ENCODE results near the gene CACNG4.

Gene CACNG4

GRCh38 chr17:67051155-67051538 lies 86.6 kb downstream of the CACNG4 start:
- H3K9ac ChIP-seq (ENCODE audit: low read depth, low read length) = no peak overlapping the region
- H3K9me3 ChIP-seq (ENCODE audit: insufficient read depth, low read length, severe bottlenecking) = peaks cover 21% of the 10 kb centered on the region
- no peaks in the 10 kb centered on the region for H4K20me1 ChIP-seq (ENCODE audit: insufficient read depth, low read length)
- no peak overlapping the region for H2AFZ ChIP-seq (ENCODE audit: low read depth, low read length)
- no peaks in the 10 kb centered on the region for H3K4me1 ChIP-seq (ENCODE audit: insufficient read depth, low read length)
- H3K27me3 ChIP-seq (ENCODE audit: insufficient read depth, low read length, poor library complexity) = no peaks in the 10 kb centered on the region
- TF ChIP-seq, protein P1, sequence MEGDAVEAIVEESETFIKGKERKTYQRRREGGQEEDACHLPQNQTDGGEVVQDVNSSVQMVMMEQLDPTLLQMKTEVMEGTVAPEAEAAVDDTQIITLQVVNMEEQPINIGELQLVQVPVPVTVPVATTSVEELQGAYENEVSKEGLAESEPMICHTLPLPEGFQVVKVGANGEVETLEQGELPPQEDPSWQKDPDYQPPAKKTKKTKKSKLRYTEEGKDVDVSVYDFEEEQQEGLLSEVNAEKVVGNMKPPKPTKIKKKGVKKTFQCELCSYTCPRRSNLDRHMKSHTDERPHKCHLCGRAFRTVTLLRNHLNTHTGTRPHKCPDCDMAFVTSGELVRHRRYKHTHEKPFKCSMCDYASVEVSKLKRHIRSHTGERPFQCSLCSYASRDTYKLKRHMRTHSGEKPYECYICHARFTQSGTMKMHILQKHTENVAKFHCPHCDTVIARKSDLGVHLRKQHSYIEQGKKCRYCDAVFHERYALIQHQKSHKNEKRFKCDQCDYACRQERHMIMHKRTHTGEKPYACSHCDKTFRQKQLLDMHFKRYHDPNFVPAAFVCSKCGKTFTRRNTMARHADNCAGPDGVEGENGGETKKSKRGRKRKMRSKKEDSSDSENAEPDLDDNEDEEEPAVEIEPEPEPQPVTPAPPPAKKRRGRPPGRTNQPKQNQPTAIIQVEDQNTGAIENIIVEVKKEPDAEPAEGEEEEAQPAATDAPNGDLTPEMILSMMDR (IDR thresholded peaks at IDR 0.05; ENCODE audit: borderline replicate concordance, extremely low read depth, low read length, poor library complexity, severe bottlenecking) = no peak
- TF ChIP-seq EZH2 (IDR thresholded peaks at IDR 0.05; ENCODE audit: borderline replicate concordance, low read depth, low read length, severe bottlenecking) = no peak
- no peaks in the 10 kb centered on the region for H3K79me2 ChIP-seq (ENCODE audit: insufficient read depth, low read length)
- no peaks in the 10 kb centered on the region for H3K36me3 ChIP-seq (ENCODE audit: insufficient read depth, low read length)
- H3K4me2 ChIP-seq (ENCODE audit: insufficient read depth, low read length) = no peak overlapping the region
- no peak for ATAC-seq (ENCODE audit: insufficient read depth, low read depth)
- H3K27ac ChIP-seq (ENCODE audit: low read length) = no peak overlapping the region
- DNase-seq = no peak
- H3K4me3 ChIP-seq (ENCODE audit: low read depth in 1 of 2, low read length in 2 of 2) = no peak overlapping the region

DNA sequence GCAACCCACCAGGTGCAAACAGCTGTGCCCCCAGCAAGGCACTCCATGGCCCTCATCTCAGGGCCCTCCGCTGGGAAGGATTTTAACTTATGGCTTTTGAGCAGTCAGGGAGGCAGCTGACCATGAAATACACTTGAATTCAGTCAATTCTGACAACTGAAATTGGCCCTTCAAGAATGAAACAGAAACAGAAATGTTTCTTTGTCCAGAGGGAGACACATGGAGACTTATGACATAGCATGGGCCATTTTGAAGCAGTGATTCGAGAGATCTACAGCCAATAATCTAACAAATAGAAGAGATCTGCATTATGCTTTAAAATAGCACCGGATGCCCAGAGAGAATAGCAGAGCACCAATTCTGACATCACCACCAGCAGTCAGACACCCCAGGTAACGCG lies 87.3 kb downstream of the CACNG4 start:
- no peak overlapping the region for H3K4me3 ChIP-seq (ENCODE audit: low read depth in 1 of 2, low read length in 2 of 2)
- H3K27ac ChIP-seq (ENCODE audit: low read length) = no peak overlapping the region
- H3K36me3 ChIP-seq (ENCODE audit: insufficient read depth, low read length) = no peaks in the 10 kb centered on the region
- ATAC-seq (ENCODE audit: insufficient read depth, low read depth) = no peak
- no peak overlapping the region for H3K4me2 ChIP-seq (ENCODE audit: insufficient read depth, low read length)
- H3K9me3 ChIP-seq (ENCODE audit: insufficient read depth, low read length, severe bottlenecking) = peaks cover 21% of the 10 kb centered on the region
- no peak overlapping the region for H2AFZ ChIP-seq (ENCODE audit: low read depth, low read length)
- no peaks in the 10 kb centered on the region for H4K20me1 ChIP-seq (ENCODE audit: insufficient read depth, low read length)
- TF ChIP-seq, protein P1 (IDR thresholded peaks at IDR 0.05; ENCODE audit: borderline replicate concordance, extremely low read depth, low read length, poor library complexity, severe bottlenecking) = no peak
- TF ChIP-seq EZH2 (IDR thresholded peaks at IDR 0.05; ENCODE audit: borderline replicate concordance, low read depth, low read length, severe bottlenecking) = no peak
- H3K4me1 ChIP-seq (ENCODE audit: insufficient read depth, low read length) = no peaks in the 10 kb centered on the region
- no peak overlapping the region for H3K9ac ChIP-seq (ENCODE audit: low read depth, low read length)
- no peaks in the 10 kb centered on the region for H3K27me3 ChIP-seq (ENCODE audit: insufficient read depth, low read length, poor library complexity)
- DNase-seq = no peak
- no peaks in the 10 kb centered on the region for H3K79me2 ChIP-seq (ENCODE audit: insufficient read depth, low read length)

- Histone ChIP-seq H3K4me1 (ENCODE audit: insufficient read depth, low read length) (no peaks in the 10 kb centered on the region), H4K20me1 (ENCODE audit: insufficient read depth, low read length) (no peaks in the 10 kb centered on the region), H3K36me3 (ENCODE audit: insufficient read depth, low read length) (no peaks in the 10 kb centered on the region), H3K27ac (ENCODE audit: low read length) (no peak overlapping the region), H3K79me2 (ENCODE audit: insufficient read depth, low read length) (no peaks in the 10 kb centered on the region), H2AFZ (ENCODE audit: low read depth, low read length) (no peak overlapping the region), H3K9ac (ENCODE audit: low read depth, low read length) (no peak overlapping the region), H3K27me3 (ENCODE audit: insufficient read depth, low read length, poor library complexity) (no peaks in the 10 kb centered on the region), H3K4me3 (ENCODE audit: low read depth in 1 of 2, low read length in 2 of 2) (no peak overlapping the region), H3K9me3 (ENCODE audit: insufficient read depth, low read length, severe bottlenecking) (peaks cover 16% of the 10 kb centered on the region), H3K4me2 (ENCODE audit: insufficient read depth, low read length) (no peak overlapping the region)
- no peak for TF ChIP-seq EZH2 (IDR thresholded peaks at IDR 0.05; ENCODE audit: borderline replicate concordance, low read depth, low read length, severe bottlenecking)
- TF ChIP-seq, protein P1 (IDR thresholded peaks at IDR 0.05; ENCODE audit: borderline replicate concordance, extremely low read depth, low read length, poor library complexity, severe bottlenecking) = no peak
- ATAC-seq (ENCODE audit: insufficient read depth, low read depth) (no peak), DNase-seq (no peak)
Observed at GRCh38 chr17:67052720-67053437, 88.4 kb downstream of the CACNG4 start.

Data from DND-41 (cell line).